T-helper 17 cell (primary cell): ENCODE measurements around the gene GNA12. TPM values are rescaled to one million over a fixed set of nuclear protein-coding genes. Genes with fewer than 3 reads are reported as not detected.
"Not testable (repeated sequence)": the region's sequence is repeated elsewhere in the genome, so short reads cannot be mapped to it uniquely, and the experiment has no call there.

Experiments used
- ATAC-seq: fragments of 150-1000 bp; cut with Tn5 transposase; 2 replicates; pipeline ENCODE4 v1.10.0; 2021; ENCODE audit warnings: mild to moderate bottlenecking, moderate library complexity
- DNase-seq, 3 donors: peaks; one replicate each; pipeline versions ENCODE4 v3.0.0 to v3.0.0-alpha.2; 2020 to 2021
- H3K9me3 ChIP-seq: one replicate; pipeline ENCODE4 v1.7.0; 2013; ENCODE audit warnings: low read length, mild to moderate bottlenecking; ENCODE audit not compliant: control insufficient read depth, poor library complexity, severe bottlenecking
- H3K27ac Mint-ChIP-seq: one replicate; pipeline ENCODE4 v1.8.0; 2022; ENCODE audit warnings: mild to moderate bottlenecking, moderate library complexity, mixed read lengths
- H3K27me3 Mint-ChIP-seq: one replicate; pipeline ENCODE4 v1.8.0; 2022; ENCODE audit warnings: mixed read lengths
- H3K36me3 Mint-ChIP-seq: one replicate; pipeline ENCODE4 v1.8.0; 2022; ENCODE audit warnings: low read depth, mixed read lengths
- H3K4me1 Mint-ChIP-seq: one replicate; pipeline ENCODE4 v1.8.0; 2022; ENCODE audit warnings: mild to moderate bottlenecking, mixed read lengths
- H3K4me3 Mint-ChIP-seq: one replicate; pipeline ENCODE4 v1.8.0; 2022; ENCODE audit warnings: mild to moderate bottlenecking, moderate library complexity, mixed read lengths
- total RNA-seq, 4 donors: library from RNA in 2 of 4; stranded (reverse) in 2 of 4; gene quantifications; one replicate each; pipeline ENCODE4 v1.2.3 and lab custom pipeline; 2022 to 2026

The GNA12 gene
- total RNA-seq, 2 donors from 2014 or later: 13.5 to 19.2 TPM

- H3K9me3 ChIP-seq: no peaks in the 10 kb centered on the region
- Mint-ChIP-seq H3K27ac (no peak overlapping the region), H3K36me3 (no peaks in the 10 kb centered on the region), H3K4me1 (peaks cover 18% of the 10 kb centered on the region), H3K4me3 (peak overlapping the region; percentile 15), H3K27me3 (no peaks in the 10 kb centered on the region)
- ATAC-seq (no peak), DNase-seq (no peak)
Observed at GRCh38 chr7:2708547-2709310, 135.4 kb downstream of the GNA12 start.

- H3K4me3 Mint-ChIP-seq: no peak overlapping the region
- H3K9me3 ChIP-seq: no peaks in the 10 kb centered on the region
- peaks cover 18% of the 10 kb centered on the region for H3K4me1 Mint-ChIP-seq
- ATAC-seq (no peak), DNase-seq (no peak)
- no peaks in the 10 kb centered on the region for H3K36me3 Mint-ChIP-seq
- no peaks in the 10 kb centered on the region for H3K27me3 Mint-ChIP-seq
- H3K27ac Mint-ChIP-seq: no peak overlapping the region
Observed at GRCh38 chr7:2708041-2708440, 136.1 kb downstream of the GNA12 start.

- H3K9me3 ChIP-seq: no peaks in the 10 kb centered on the region
- no peaks in the 10 kb centered on the region for H3K36me3 Mint-ChIP-seq
- H3K4me1 Mint-ChIP-seq: peaks cover 18% of the 10 kb centered on the region
- no peak for DNase-seq
- no peak overlapping the region for H3K4me3 Mint-ChIP-seq
- no peaks in the 10 kb centered on the region for H3K27me3 Mint-ChIP-seq
- no peak overlapping the region for H3K27ac Mint-ChIP-seq
- no peak for ATAC-seq
Observed at GRCh38 chr7:2707481-2707880, 136.6 kb downstream of the GNA12 start.

- ATAC-seq: no peak
Observed at GRCh38 chr7:2706685-2707126, 137.4 kb downstream of the GNA12 start.

GRCh38 chr7:2705371-2706096 lies 138.6 kb downstream of the GNA12 start:
- Mint-ChIP-seq H3K4me3 (no peak overlapping the region), H3K27me3 (peaks cover 4% of the 10 kb centered on the region), H3K36me3 (no peaks in the 10 kb centered on the region), H3K4me1 (peaks cover 13% of the 10 kb centered on the region), H3K27ac (no peak overlapping the region)
- DNase-seq (no peak), ATAC-seq (no peak)
- no peaks in the 10 kb centered on the region for H3K9me3 ChIP-seq

More at GRCh38 chr7:2706685-2707126, 137.4 kb downstream of the GNA12 start:
- H3K4me3 Mint-ChIP-seq: no peak overlapping the region
- H3K4me1 Mint-ChIP-seq: peaks cover 18% of the 10 kb centered on the region
- no peaks in the 10 kb centered on the region for H3K9me3 ChIP-seq
- H3K36me3 Mint-ChIP-seq: no peaks in the 10 kb centered on the region
- peaks cover 4% of the 10 kb centered on the region for H3K27me3 Mint-ChIP-seq
- no peak overlapping the region for H3K27ac Mint-ChIP-seq
- DNase-seq: no peak

GRCh38 chr7:2702594-2702957 lies 141.5 kb downstream of the GNA12 start:
- H3K27ac Mint-ChIP-seq: no peak overlapping the region

GRCh38 chr7:2701832-2702593 lies 142.1 kb downstream of the GNA12 start:
- ATAC-seq (no peak), DNase-seq (no peak)
- Mint-ChIP-seq H3K27ac (no peak overlapping the region), H3K4me1 (peaks cover 22% of the 10 kb centered on the region), H3K36me3 (no peaks in the 10 kb centered on the region), H3K4me3 (peak overlapping the region; percentile 15), H3K27me3 (peaks cover 4% of the 10 kb centered on the region)
- H3K9me3 ChIP-seq: no peaks in the 10 kb centered on the region

More at GRCh38 chr7:2702594-2702957, 141.5 kb downstream of the GNA12 start:
- Mint-ChIP-seq H3K27me3 (peaks cover 4% of the 10 kb centered on the region), H3K36me3 (no peaks in the 10 kb centered on the region), H3K4me1 (peaks cover 22% of the 10 kb centered on the region), H3K4me3 (no peak overlapping the region)
- ATAC-seq (no peak), DNase-seq (no peak)
- H3K9me3 ChIP-seq: no peaks in the 10 kb centered on the region

GRCh38 chr7:2701424-2701823 lies 142.7 kb downstream of the GNA12 start:
- Mint-ChIP-seq H3K36me3 (no peaks in the 10 kb centered on the region), H3K27ac (no peak overlapping the region), H3K4me3 (no peak overlapping the region), H3K27me3 (peaks cover 4% of the 10 kb centered on the region), H3K4me1 (peaks cover 22% of the 10 kb centered on the region)
- ATAC-seq (no peak), DNase-seq (no peak)
- no peaks in the 10 kb centered on the region for H3K9me3 ChIP-seq

- peak overlapping the region; percentile 84 for H3K27ac Mint-ChIP-seq
- H3K4me1 Mint-ChIP-seq: peaks cover 22% of the 10 kb centered on the region
- H3K27me3 Mint-ChIP-seq: peaks cover 4% of the 10 kb centered on the region
- H3K4me3 Mint-ChIP-seq: peak overlapping the region; percentile 25
- no peak for ATAC-seq
- no peaks in the 10 kb centered on the region for H3K9me3 ChIP-seq
- no peak for DNase-seq
- no peaks in the 10 kb centered on the region for H3K36me3 Mint-ChIP-seq
Observed at GRCh38 chr7:2700141-2700850, 143.8 kb downstream of the GNA12 start.

- Mint-ChIP-seq H3K36me3 (no peaks in the 10 kb centered on the region), H3K27ac (peak overlapping the region; percentile 84), H3K27me3 (peaks cover 4% of the 10 kb centered on the region), H3K4me3 (peak overlapping the region; percentile 89), H3K4me1 (peaks cover 22% of the 10 kb centered on the region)
- H3K9me3 ChIP-seq: no peaks in the 10 kb centered on the region
- DNase-seq: no peak
- ATAC-seq: no peak
Observed at GRCh38 chr7:2699289-2699620, 144.9 kb downstream of the GNA12 start.

- Mint-ChIP-seq H3K27ac (peak overlapping the region; percentile 84), H3K4me3 (peak overlapping the region; percentile 89), H3K36me3 (no peaks in the 10 kb centered on the region), H3K27me3 (peaks cover 4% of the 10 kb centered on the region), H3K4me1 (peaks cover 22% of the 10 kb centered on the region)
- H3K9me3 ChIP-seq: no peaks in the 10 kb centered on the region
- ATAC-seq (peak; percentile 91), DNase-seq (peak in 2 of 3 donors; percentile 27 to 29)
Observed at GRCh38 chr7:2698581-2699288, 145.4 kb downstream of the GNA12 start.

- peaks cover 14% of the 10 kb centered on the region for H3K4me1 Mint-ChIP-seq
Observed at GRCh38 chr7:2694122-2694436, 150.0 kb downstream of the GNA12 start.

More at GRCh38 chr7:2694122-2694436, 150.0 kb downstream of the GNA12 start:
- not testable (repeated sequence) for DNase-seq, H3K9me3 ChIP-seq, H3K4me3 Mint-ChIP-seq, H3K36me3 Mint-ChIP-seq, ATAC-seq
- Mint-ChIP-seq H3K27me3 (peaks cover 10% of the 10 kb centered on the region), H3K27ac (peak overlapping the region; percentile 14)
